GM19328 (cell line): ENCODE data around the gene MYL10.

Experiments
- ATAC-seq: cut with Tn5 transposase; IDR thresholded peaks from one replicate; pipeline ENCODE4 v1.9.1; 2021; ENCODE audit warnings: mild to moderate bottlenecking, moderate library complexity; ENCODE audit not compliant: unreplicated experiment

Gene MYL10

GRCh38 chr7:101578552-101578951 lies 50.5 kb downstream of the MYL10 start:
- no peak for ATAC-seq

DNA sequence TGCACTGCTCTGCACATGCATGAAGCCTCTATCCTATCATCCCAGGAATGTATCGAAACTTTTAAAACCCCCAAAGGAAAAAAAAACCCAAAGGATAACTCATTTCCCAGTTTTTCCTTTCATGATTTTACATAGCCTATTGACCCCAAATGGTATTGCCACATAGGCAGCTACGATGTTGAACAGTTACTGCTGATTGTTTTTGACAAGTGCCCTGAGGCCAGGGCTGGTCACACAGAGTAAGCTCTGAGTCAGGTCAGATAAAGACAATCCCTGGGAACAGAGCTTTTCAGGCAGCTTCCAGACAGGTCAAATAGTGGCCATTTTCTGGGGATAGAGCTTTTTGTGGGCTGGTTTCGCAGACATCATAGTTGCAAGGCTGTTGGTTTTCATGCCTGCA lies 52.1 kb downstream of the MYL10 start:
- ATAC-seq: no peak

DNA sequence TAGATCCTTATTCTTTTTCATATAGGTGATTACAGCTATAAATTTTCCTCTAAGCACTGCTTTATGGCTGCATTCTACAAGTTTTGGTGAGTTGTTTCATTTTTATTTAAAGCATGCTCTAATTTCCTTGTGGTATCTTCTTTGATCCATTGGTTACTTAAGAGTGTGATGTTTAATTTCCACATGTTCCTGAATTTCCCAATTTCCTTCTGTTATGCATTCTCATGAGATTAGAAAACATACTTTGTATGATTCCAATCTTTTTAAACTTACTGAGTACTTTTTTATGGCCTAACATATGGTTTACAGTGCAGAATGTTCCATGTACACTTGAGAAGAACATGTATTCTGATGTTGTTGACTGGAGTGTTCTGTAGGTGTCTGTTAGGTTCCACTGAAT lies 53.4 kb downstream of the MYL10 start:
- ATAC-seq: no peak

- no peak for ATAC-seq
These were observed 53.9 kb downstream of the MYL10 start for GRCh38 chr7:101575168-101575567.

DNA sequence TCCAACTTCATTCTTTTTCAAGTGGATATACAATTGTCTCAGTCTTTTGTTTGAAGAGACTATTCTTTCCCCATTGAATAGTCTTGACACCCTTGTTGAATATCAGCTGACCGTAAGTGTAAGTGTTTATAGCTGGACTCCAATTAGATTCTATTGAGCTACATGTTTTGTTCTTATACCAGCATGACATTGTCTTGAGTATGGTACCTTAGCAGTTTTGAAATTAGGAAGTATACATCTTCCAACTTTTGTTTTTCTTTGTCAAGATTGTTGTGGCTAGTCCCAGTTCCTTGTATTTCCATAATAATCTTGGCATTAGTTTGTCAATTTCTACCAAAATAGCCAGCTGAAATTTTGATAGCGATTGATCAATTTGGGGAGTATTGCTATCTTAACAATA lies 56.9 kb downstream of the MYL10 start:
- ATAC-seq: no peak

DNA sequence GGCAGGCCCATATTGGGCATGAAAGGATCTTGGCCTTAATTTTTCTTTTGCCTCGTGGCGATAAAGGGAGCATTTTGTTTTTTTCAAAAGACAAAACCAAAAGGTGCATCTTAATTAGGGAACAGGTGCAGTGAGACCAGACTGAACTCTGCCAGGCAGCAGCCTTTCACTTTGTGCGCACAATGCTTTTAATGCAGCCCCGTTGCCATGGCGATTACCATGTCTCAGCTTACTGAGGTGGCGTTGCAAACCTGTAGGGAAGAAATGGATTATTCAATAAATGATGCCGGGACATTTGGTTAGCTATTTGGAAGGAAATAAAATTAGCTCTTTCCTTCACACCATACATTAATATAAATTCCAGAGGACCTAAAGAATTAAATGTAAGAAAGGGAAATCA lies 61.9 kb downstream of the MYL10 start:
- no peak for ATAC-seq

GRCh38 chr7:101565601-101566209 lies 63.4 kb downstream of the MYL10 start:
- ATAC-seq: no peak

DNA sequence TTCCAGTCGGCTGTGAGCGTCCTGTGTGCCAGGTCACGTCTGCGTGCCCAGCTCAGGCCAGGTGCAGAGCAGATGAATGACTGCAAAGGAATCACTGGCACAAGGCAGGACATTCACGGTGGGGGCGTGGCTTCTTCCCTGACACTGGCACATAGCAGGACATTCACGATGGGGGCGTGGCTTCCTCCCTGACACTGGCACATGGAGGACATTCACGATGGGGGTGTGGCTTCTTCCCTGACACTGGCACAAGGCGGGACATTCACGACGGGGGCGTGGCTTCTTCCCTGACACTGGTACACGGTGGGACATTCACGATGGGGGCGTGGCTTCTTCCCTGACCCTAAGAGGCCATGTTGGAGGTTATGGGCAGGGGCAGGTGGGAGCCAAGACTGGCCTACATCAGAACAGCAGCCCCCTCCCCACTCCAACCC lies 64.3 kb downstream of the MYL10 start:
- ATAC-seq: no peak

DNA sequence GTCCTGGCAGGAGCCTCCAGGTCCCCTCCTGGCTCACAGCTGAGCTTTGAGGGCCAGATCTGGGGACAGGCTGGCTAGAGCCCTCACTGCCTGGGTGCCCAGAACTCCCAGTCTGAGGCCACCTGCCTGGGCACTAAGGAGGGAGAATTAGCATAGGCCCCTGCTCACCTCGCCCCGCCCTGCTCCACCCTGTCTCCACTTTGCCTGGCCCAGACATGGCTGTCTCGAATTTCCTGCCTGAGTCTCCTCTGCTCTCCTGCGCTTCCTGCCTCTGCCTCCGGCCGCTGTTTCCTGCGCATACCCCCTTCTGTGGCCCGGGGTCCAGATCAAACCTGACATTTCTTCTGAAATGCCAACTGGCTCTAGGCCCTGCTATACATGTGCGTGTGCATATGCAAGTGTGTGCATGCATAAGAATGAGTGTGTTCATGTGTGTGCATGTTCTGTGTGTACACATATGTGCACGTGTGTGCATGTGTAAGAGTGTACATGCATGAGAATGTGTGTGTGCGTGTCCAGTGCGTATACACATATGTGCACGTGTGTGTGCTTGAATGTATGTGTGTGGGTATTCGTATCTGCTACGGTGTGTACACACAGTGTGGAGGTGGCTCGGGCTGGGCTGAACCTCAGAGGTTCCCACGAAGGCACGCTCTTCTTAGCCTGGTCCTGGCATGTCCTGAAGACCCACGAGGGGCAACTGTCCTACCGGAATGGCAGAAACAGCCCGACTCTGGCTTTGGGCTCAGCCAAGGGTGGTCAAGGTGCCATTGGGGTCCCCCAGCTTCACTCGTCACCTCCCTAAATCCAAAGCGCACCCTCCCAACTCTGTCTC lies 64.9 kb downstream of the MYL10 start:
- ATAC-seq: no peak
